Skin of body (tissue), 2 donors: ENCODE data around the gene ARPC1B. TPM values are rescaled to one million over a fixed set of nuclear protein-coding genes. Genes with fewer than 3 reads are reported as not detected.
"Not testable (repeated sequence)": the region's sequence is repeated elsewhere in the genome, so short reads cannot be mapped to it uniquely, and the experiment has no call there.

Experiments used
- DNase-seq: peaks from one replicate; lab custom pipeline; 2025; lab: John Stamatoyannopoulos, UW
- total RNA-seq: library from RNA; depleted of rRNA; stranded (reverse); fragments of >200 nt; gene quantifications from one replicate; pipeline ENCODE4 v1.2.3, GENCODE V29; 2014

The ARPC1B gene
- total RNA-seq, 1 donor from 2014 or later = 42.1 TPM

- DNase-seq = peak; percentile 30
Measured at GRCh38 chr7:99409192-99409572, 34.7 kb downstream of the ARPC1B start.

- no peak for DNase-seq
Measured at GRCh38 chr7:99409806-99410205, 35.3 kb downstream of the ARPC1B start.

GRCh38 chr7:99410635-99411034 lies 36.1 kb downstream of the ARPC1B start:
- DNase-seq = no peak

GRCh38 chr7:99415513-99416127 lies 41.1 kb downstream of the ARPC1B start:
- not testable (repeated sequence) for DNase-seq

GRCh38 chr7:99418260-99418659 lies 43.7 kb downstream of the ARPC1B start:
- no peak for DNase-seq

- DNase-seq = no peak
Measured at GRCh38 chr7:99419323-99420021, 44.9 kb downstream of the ARPC1B start.

GRCh38 chr7:99420213-99420612 lies 45.7 kb downstream of the ARPC1B start:
- no peak for DNase-seq

GRCh38 chr7:99420986-99421385 lies 46.5 kb downstream of the ARPC1B start:
- DNase-seq = no peak

GRCh38 chr7:99422186-99422585 lies 47.7 kb downstream of the ARPC1B start:
- no peak for DNase-seq

GRCh38 chr7:99422625-99423024 lies 48.1 kb downstream of the ARPC1B start:
- no peak for DNase-seq

- no peak for DNase-seq
Measured at GRCh38 chr7:99424932-99425730, 50.6 kb downstream of the ARPC1B start.

GRCh38 chr7:99428972-99429566 lies 54.5 kb downstream of the ARPC1B start:
- DNase-seq = no peak

GRCh38 chr7:99429756-99430155 lies 55.2 kb downstream of the ARPC1B start:
- no peak for DNase-seq

- not testable (repeated sequence) for DNase-seq
Measured at GRCh38 chr7:99431756-99432540, 57.4 kb downstream of the ARPC1B start.

GRCh38 chr7:99433158-99433557 lies 58.6 kb downstream of the ARPC1B start:
- DNase-seq = no peak

- DNase-seq = no peak
Measured at GRCh38 chr7:99437946-99438572, 63.5 kb downstream of the ARPC1B start.

- peak; percentile 90 for DNase-seq
Measured at GRCh38 chr7:99438573-99439480, 64.3 kb downstream of the ARPC1B start, which contains the start of the genes CPSF4 and PTCD1. Gene CPSF4, plus strand, starts transcription at chr7:99438943. Its CDS starts 140 bp downstream, at chr7:99439083. Gene PTCD1, minus strand, starts transcription at chr7:99438798. Its CDS starts 3,556 bp downstream, at chr7:99435242.

GRCh38 chr7:99440195-99440594 lies 65.7 kb downstream of the ARPC1B start:
- no peak for DNase-seq
